Stimulated activated CD4-positive, alpha-beta T cell treated with anti-CD3 and anti-CD28 coated beads, Interleukin-12 subunit alpha, Interleukin-12 subunit beta, amount 100 ng/mL, for 24 hours (primary cell): Measurements from ENCODE around the gene S100A7A.
A peak's percentile ranks its signal among the peaks of the same experiment; 100 is the strongest.
"Not testable (repeated sequence)": the region's sequence is repeated elsewhere in the genome, so short reads cannot be mapped to it uniquely, and the experiment has no call there.

Experiments used
- DNase-seq, 2 experiments: peaks; one replicate each; pipeline ENCODE4 v3.0.0-alpha.2; 2020; ENCODE audit warnings: low read depth in 2 of 2

S100A7A gene

DNA sequence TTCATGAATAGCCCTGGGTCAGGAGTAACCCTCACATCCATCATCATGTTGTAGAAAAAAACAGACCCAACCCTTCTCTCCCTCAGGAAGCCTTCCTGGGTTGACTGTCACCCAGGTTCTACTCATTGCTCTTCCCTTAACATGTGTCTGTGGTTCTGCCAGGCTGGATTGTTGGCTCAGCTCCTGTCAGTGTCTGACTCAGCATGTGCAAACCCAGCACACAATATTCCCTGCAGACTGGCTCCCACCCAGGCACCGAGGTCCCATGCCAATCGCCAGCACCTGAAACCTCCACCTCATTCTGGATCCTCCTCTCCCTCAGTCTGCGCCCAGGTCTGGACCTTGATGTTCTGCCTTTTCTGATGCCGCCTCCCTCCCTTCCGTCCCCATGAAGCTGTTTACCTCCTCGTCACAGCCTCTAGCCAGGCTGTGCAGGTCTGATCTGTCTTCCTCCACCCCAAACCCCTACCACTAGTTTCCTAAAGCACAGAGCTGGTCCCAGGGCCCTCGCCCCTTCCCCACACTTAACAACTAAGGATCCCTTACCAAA, 21.1 kb upstream of the S100A7A start:
- DNase-seq, result no peak

- no peak for DNase-seq
Measured at GRCh38 chr1:153395776-153396175, 20.5 kb upstream of the S100A7A start.

GRCh38 chr1:153396461-153396860, 19.9 kb upstream of the S100A7A start:
- no peak for DNase-seq

GRCh38 chr1:153397051-153397923, 19.0 kb upstream of the S100A7A start:
- no peak for DNase-seq

GRCh38 chr1:153397924-153398651, 18.2 kb upstream of the S100A7A start:
- no peak for DNase-seq

DNA sequence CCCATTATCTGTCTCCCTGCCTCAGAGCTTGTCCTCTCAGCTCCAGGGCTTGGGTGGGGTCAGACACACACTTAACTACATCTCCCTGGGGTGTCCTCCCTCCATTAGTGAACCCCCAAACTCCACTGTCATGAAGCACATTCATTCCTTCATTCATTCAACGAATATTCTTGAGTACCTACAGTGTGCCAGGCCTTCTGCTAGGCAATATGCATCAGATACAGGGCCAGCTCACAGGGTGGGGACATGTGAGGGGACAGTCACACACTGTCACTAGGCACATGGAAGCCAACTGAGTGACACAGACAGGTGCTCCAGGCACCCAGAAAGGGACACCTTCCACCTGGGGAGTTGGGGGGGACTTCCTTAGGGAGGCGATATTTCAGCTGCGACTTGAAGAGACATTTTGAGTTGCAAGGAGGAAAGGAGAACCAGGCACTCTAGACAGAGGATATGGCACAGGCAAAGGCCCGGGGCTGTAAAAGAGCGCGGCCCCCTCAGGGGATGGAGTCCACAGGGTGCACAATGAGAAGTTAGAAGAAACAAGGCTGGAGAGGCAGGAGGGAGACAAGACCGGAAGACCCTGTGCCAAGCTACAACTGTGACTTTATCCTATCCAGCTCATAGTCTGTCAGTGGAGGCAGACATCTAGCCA, 16.8 kb upstream of the S100A7A start:
- no peak for DNase-seq

GRCh38 chr1:153400244-153400643, 16.1 kb upstream of the S100A7A start:
- no peak for DNase-seq

DNA sequence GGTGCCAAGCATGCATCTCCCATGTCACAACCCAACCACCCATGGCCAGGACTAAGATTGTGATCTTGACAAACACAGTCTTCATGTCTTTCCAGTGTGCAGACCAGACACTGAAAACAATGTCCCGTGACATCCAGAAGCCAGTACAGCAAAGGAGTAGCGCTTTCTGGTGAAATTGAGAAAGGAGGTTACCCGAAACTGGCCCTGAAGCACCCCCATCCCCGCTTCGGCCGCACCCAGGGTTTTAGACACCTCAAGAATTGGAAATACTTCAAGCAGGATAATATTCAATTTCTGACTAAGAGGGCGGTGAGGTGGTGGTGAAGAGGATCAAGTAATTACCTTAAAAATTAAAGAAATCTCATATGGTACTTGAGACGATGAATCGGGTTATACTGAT, 14.9 kb upstream of the S100A7A start:
- no peak for DNase-seq

GRCh38 chr1:153402226-153402625, 14.1 kb upstream of the S100A7A start:
- no peak for DNase-seq

DNA sequence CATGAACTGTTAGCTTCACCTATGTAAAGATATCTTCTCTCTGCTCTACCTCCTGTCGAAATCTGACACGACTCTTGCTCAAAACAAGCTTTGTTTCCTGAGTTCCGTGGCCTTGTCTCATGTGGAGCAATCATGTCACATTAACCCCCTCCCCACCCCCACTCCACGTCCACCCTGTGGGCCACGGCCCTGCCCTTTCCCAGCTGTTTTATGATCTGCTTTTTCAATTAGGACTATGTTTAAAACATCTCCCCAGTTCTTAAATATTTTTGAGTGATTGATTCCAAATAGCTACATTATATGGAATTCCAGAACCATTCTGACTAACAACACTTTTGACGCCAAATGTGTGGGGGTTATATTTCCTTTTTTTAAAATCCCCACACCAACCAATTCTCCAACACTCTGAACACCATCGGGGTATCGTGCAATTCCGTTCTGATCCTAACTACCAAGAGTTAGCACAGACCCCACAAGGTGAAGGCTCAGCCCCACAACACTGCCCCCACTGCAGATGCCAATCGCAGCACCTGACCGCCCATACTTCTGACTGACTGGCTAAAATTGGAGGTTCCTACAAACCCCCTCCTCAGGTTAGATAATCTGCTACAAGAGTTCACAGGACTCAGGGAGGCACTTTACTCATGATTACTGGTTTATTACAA, 12.8 kb upstream of the S100A7A start:
- no peak for DNase-seq

- DNase-seq, result no peak
Measured at GRCh38 chr1:153404086-153404635, 12.2 kb upstream of the S100A7A start.

DNA sequence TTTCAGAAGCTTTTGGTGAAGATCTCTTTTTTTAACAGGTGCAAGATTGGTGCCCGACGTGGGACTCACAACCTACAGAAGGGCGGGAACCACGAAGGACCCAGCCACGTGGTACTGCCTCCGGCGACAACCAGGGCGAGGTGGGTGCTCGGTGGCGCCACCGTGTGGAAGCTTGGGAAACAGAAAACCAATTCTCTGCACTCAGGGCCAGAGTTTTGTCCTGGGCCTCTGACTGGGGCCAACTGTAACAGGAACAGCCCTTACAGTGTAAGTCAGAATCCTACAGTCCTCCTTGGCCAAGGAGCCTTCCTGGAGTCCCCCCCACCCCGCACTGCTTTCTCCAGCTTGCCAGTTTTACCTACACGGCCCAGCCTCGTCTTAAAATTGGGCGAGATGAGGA, 11.6 kb upstream of the S100A7A start:
- peak; percentile 31 to 51 for DNase-seq

DNA sequence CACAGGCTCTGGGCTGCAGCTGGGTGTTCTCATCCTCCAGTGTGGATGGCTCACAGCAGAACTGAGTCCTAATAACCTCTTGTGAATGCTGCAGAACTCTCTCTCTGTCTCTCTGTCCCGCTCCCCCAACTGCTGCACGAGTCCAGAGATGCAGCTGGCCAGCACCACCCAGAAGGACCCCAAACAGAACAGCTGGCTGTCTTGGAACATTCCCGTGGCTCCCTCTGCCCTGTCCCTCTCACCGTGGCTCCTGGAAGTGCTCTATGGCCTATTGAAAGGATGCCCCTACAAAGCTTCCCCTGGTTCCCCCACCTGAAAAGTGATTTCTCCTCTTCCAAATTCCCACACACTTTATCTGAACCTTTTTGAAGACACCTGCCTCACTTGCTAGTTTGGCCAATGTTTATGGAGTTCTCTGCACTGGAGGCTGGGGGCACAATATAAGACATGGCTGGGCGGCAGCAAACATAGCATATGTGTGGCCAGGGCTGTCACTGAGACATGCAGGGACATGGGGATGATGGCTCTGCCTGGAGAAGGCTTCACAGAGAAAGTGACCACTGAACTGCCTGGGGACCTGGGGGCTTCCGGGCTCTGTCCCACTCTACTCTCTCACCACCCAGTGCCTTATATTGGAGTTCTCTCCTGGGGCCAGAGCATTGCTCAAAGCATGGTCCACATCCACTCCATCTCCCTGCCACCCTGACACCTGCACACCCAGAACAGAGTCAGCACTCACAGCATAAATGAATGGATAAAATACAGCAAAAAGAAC, 10.3 kb upstream of the S100A7A start:
- DNase-seq, result not testable (repeated sequence)

DNA sequence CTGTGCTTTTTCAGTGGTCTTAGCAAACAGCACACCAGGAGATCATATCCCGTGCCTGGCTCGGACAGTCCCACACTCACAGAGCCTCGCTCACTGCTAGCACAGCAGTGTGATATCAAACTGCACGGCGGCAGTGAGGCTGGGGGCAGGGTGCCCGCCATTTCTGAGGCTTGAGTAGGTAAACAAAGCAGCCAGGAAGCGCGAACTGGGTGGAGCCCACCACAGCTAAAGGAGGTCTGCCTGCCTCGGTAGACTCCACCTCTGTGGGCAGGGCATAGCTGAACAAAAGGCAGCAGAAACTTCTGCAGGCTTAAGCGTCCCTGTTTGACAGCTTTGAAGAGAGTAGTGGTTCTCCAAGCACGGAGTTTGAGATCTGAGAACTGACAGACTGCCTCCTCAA, 9.0 kb upstream of the S100A7A start:
- DNase-seq, result not testable (repeated sequence)

- DNase-seq, result not testable (repeated sequence)
Measured at GRCh38 chr1:153413961-153414360, 2.4 kb upstream of the S100A7A start.

- no peak for DNase-seq
Measured at GRCh38 chr1:153417136-153417888, 992 bp downstream of the S100A7A start.

GRCh38 chr1:153418758-153419435, 2.6 kb downstream of the S100A7A start:
- DNase-seq, result not testable (repeated sequence)

GRCh38 chr1:153419436-153419793, 3.1 kb downstream of the S100A7A start:
- DNase-seq, result not testable (repeated sequence)

DNA sequence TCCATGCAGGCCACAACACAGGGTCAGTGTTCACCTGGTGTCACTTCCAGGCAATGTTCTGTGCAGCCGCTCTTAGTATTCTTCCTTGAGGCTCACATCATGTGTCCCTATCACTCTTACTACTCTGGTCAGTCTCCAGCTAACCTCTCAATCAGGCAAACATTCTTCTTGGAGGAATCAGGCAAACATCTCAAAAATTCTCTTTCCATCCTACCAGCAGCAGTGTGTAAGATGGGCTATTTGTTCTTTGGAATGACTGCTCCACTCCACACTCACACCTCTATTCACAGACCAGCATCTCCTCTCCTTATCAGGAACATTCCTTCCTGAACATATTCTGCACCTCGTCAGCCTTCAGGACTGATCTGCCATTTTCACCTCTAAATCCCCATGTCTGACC, 4.0 kb downstream of the S100A7A start:
- DNase-seq, result no peak
